Heart left ventricle (tissue), 13 donors: ENCODE data around the gene NOTCH2.
"Not testable (repeated sequence)": the region's sequence is repeated elsewhere in the genome, so short reads cannot be mapped to it uniquely, and the experiment has no call there.

Experiments
- CTCF ChIP-seq, 12 donors: fragments of 200-600 bp; sonication (generic) in 4 of 12; IDR thresholded peaks; one replicate each; pipeline versions ENCODE4 v1.5.0 to v1.8.0; 2018 to 2022; ENCODE audit warnings: antibody characterized with exemption in 12 of 12, mild to moderate bottlenecking in 5 of 12
- POLR2A ChIP-seq, 2 donors: fragments of 450-650 bp; IDR thresholded peaks; one replicate each; pipeline ENCODE4 v1.6.1; 2017; ENCODE audit warnings: antibody characterized with exemption in 2 of 2, mild to moderate bottlenecking in 2 of 2, moderate library complexity in 2 of 2
- donor health status: ischemic (EF 13 %, LVEDD 7.1; RV severe dilation, severe dysfunction).
- donor health status: DM: no; HTN: yes; CAD: no.
- donor health status: DM: no; HTN: no; CAD: no.
- donor health status: ischemic (EF 25% LVEDD 6.9; RV normal size, moderate dysfunction).
- donor health status: ischemic (EF 25% LVEDD 5.7; RV mildly dilated, moderate dysfunction).
- donor health status: ischemic (EF 35%, LVEDD 5.7; RV mildly dilated, moderate dysfunction).
- donor health status: nonischemic (EF 11% LVEDD 7.7; RV severe dilation, severe dysfunction).
- donor health status: DM: yes; HTN: yes; CAD: no.
- donor health status: PGD.
- donor health status: ischemic (EF 29% LVEDD 5.4; RV normal size, mild dysfunction).
- donor health status: nonischemic (EF 23%, LVEDD 6.1; RV moderate dilation, normal function).

GRCh38 chr1:120048208-120048607 is 21.3 kb downstream of the NOTCH2 start:
- not testable (repeated sequence) for TF ChIP-seq CTCF, POLR2A (IDR thresholded peaks at IDR 0.05)
